Breast epithelium (tissue), 3 donors: ENCODE results near the gene ERMARD.

Source experiments
- CTCF ChIP-seq, 3 donors: fragments of 450-650 bp; IDR thresholded peaks; one replicate each; pipeline ENCODE4 v1.5.1; 2016 to 2017; ENCODE audit warnings: antibody characterized with exemption in 3 of 3, mild to moderate bottlenecking in 3 of 3, moderate library complexity in 3 of 3
- POLR2A ChIP-seq: fragments of 450-650 bp; IDR thresholded peaks from one replicate; pipeline ENCODE4 v1.6.1; 2016; ENCODE audit warnings: antibody characterized with exemption, mild to moderate bottlenecking, moderate library complexity

- TF ChIP-seq POLR2A (no peak), CTCF (IDR thresholded peaks at IDR 0.05) (no peak)
Measured at GRCh38 chr6:169722362-169723199, 28.8 kb upstream of the ERMARD start.
